ENCODE data around the gene LCN12. TPM values are rescaled to one million over a fixed set of nuclear protein-coding genes. Genes with fewer than 3 reads are reported as not detected.

The LCN12 gene
- total RNA-seq: 0.20 TPM in 1 of 2 replicates, not detected in the other

GRCh38 chr9:136951541-136952320 is at the start of gene LCN12:
Gene LCN12, plus strand, starts transcription at chr9:136952273. Its CDS starts 55 bp downstream, at chr9:136952328.

GRCh38 chr9:136944519-136945332 is 7.3 kb upstream of the LCN12 start, which contains the start of the genes C8G and FBXW5:
Gene C8G, plus strand, starts transcription at chr9:136945243. Its CDS starts 78 bp downstream, at chr9:136945321.
Gene FBXW5, minus strand, starts transcription at chr9:136944738. Its CDS starts 655 bp downstream, at chr9:136944083.

GRCh38 chr9:136977223-136977622 is 25.1 kb downstream of the LCN12 start, which contains the start of gene PTGDS:
Gene PTGDS, plus strand, starts transcription at chr9:136977504. Its CDS starts 75 bp downstream, at chr9:136977579.

GRCh38 chr9:136982232-136983051 is 30.4 kb downstream of the LCN12 start, which contains the start of gene LCNL1:
Gene LCNL1, plus strand, starts transcription at chr9:136982993. Its CDS starts 594 bp downstream, at chr9:136983587.

GRCh38 chr9:136991993-136992818 is 40.1 kb downstream of the LCN12 start, which contains the start of gene PAXX:
Gene PAXX, plus strand, starts transcription at chr9:136992422. Its CDS starts 22 bp downstream, at chr9:136992444.

GRCh38 chr9:136996361-136997292 is 44.6 kb downstream of the LCN12 start, which contains the start of gene CLIC3:
Gene CLIC3, minus strand, starts transcription at chr9:136996568. Its CDS starts 25 bp downstream, at chr9:136996543.

Other genes with a start within 250 kb of the LCN12 start
- 2.9 and 3.8 TPM in 2 replicates for gene DIPK1B, start 239.7 kb upstream of the LCN12 start, total RNA-seq
- gene LCN10, start 209.3 kb upstream of the LCN12 start, total RNA-seq: 0.33 TPM in 1 of 2 replicates, not detected in the other
- gene LCN6, start 203.7 kb upstream of the LCN12 start, total RNA-seq: not detected in 2 replicates
- not detected in 2 replicates for gene LCN8, start 194.0 kb upstream of the LCN12 start, total RNA-seq
- not detected in 2 replicates for gene LCN15, start 187.8 kb upstream of the LCN12 start, total RNA-seq
- 38.7 and 42.2 TPM in 2 replicates for gene TMEM141, start 160.9 kb upstream of the LCN12 start, total RNA-seq
- gene CCDC183, start 155.9 kb upstream of the LCN12 start, total RNA-seq: 0.52 and 0.89 TPM in 2 replicates
- gene RABL6, start 144.3 kb upstream of the LCN12 start, total RNA-seq: 49.9 and 65.1 TPM in 2 replicates
- gene AJM1, start 109.8 kb upstream of the LCN12 start, total RNA-seq: 3.6 and 4.0 TPM in 2 replicates
- gene PHPT1, start 102.9 kb upstream of the LCN12 start, total RNA-seq: 138 and 150 TPM in 2 replicates
- 4.6 and 6.5 TPM in 2 replicates for gene MAMDC4, start 99.9 kb upstream of the LCN12 start, total RNA-seq
- gene EDF1, start 86.0 kb upstream of the LCN12 start, total RNA-seq: 170 and 198 TPM in 2 replicates
- gene TRAF2, start 65.8 kb upstream of the LCN12 start, total RNA-seq: 14.4 and 18.5 TPM in 2 replicates
- gene FBXW5, start 7.5 kb upstream of the LCN12 start, total RNA-seq: 164 and 216 TPM in 2 replicates
- gene C8G, start 7.0 kb upstream of the LCN12 start, total RNA-seq: 0.72 and 0.79 TPM in 2 replicates
- 11.1 and 66.1 TPM in 2 replicates for gene PTGDS, start 25.2 kb downstream of the LCN12 start, total RNA-seq
- gene LCNL1, start 30.7 kb downstream of the LCN12 start, total RNA-seq: 0.50 and 1.1 TPM in 2 replicates
- 8.0 and 11.2 TPM in 2 replicates for gene PAXX, start 40.1 kb downstream of the LCN12 start, total RNA-seq
- gene CLIC3, start 44.3 kb downstream of the LCN12 start, total RNA-seq: 2.0 and 2.9 TPM in 2 replicates
- gene ABCA2, start 76.0 kb downstream of the LCN12 start, total RNA-seq: 81.1 and 129 TPM in 2 replicates
- not detected in 2 replicates for gene FUT7, start 79.8 kb downstream of the LCN12 start, total RNA-seq
- gene NPDC1, start 93.9 kb downstream of the LCN12 start, total RNA-seq: 21.6 and 66.1 TPM in 2 replicates
- not detected in 2 replicates for gene ENTPD2, start 101.8 kb downstream of the LCN12 start, total RNA-seq
- gene SAPCD2, start 118.3 kb downstream of the LCN12 start, total RNA-seq: 2.7 and 3.7 TPM in 2 replicates
- gene UAP1L1, start 125.2 kb downstream of the LCN12 start, total RNA-seq: 20.3 and 38.3 TPM in 2 replicates
- 153 and 203 TPM in 2 replicates for gene MAN1B1, start 134.7 kb downstream of the LCN12 start, total RNA-seq
- 82.9 and 145 TPM in 2 replicates for gene DPP7, start 162.5 kb downstream of the LCN12 start, total RNA-seq
- 0.10 TPM in 1 of 2 replicates, not detected in the other for gene GRIN1, start 186.9 kb downstream of the LCN12 start, total RNA-seq
- not detected in 2 replicates for gene LRRC26, start 217.8 kb downstream of the LCN12 start, total RNA-seq
- gene TMEM210, start 219.8 kb downstream of the LCN12 start, total RNA-seq: not detected in 2 replicates
- 24.6 and 33.7 TPM in 2 replicates for gene ANAPC2, start 236.3 kb downstream of the LCN12 start, total RNA-seq
- gene SSNA1, start 236.4 kb downstream of the LCN12 start, total RNA-seq: 42.6 and 53.3 TPM in 2 replicates
- 6.1 and 9.5 TPM in 2 replicates for gene TPRN, start 248.5 kb downstream of the LCN12 start, total RNA-seq